Hippocampal formation (tissue), 2 donors: ENCODE data around the gene PTGR3.

ENCODE experiments used
- DNase-seq, 2 donors: peaks; one replicate each; lab custom pipeline; 2025; lab: John Stamatoyannopoulos, UW

The PTGR3 gene

GRCh38 chr18:75209129-75209950, at the start of gene PTGR3:
PTGR3 (minus strand) TSS chr18:75209139; CDS start chr18:75209058, 81 bp downstream.
- DNase-seq, result peak; percentile 72 to 86

DNA sequence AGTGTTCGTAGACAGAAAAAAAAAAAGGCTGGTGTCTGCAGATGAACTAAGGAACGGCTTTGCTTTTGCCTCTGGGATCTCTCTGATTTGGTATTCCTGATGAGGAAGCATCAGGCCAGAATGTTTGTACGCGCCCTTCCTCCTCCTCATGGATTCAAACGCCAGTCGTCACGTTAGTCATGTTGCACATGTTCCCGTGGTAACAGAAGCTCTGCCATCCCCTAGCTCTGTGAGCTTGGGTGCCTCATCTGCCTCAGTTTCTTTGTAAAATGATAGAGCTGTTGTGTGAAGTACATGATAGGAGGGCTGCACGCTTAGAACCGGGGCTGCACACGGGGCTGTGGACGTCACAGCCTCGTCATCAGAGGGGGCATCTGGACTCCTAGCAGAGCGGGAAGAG, 48.7 kb upstream of the PTGR3 start:
- no peak for DNase-seq

- no peak for DNase-seq
These were observed 47.4 kb upstream of the PTGR3 start for GRCh38 chr18:75256376-75256775.

DNA sequence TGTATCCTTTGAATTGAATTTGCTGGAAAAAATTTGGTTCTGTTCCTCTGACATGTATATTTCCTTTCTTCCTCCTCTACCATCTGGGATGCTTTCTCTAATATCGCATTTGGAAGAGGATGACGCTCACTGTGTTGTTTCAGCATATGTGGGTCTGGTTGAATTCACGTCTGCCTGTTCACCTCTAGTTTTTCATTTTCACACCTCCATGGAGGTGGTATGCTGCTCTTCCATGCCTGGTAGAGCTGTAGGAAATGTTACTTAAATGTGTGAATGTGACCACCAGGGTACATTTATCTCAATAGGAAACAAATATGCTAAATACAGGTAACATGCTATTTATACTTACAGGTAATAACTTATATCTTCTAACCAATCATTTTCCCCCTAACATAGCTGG, 46.2 kb upstream of the PTGR3 start:
- no peak for DNase-seq

- no peak for DNase-seq
These were observed 44.8 kb upstream of the PTGR3 start for GRCh38 chr18:75253784-75254183.

DNA sequence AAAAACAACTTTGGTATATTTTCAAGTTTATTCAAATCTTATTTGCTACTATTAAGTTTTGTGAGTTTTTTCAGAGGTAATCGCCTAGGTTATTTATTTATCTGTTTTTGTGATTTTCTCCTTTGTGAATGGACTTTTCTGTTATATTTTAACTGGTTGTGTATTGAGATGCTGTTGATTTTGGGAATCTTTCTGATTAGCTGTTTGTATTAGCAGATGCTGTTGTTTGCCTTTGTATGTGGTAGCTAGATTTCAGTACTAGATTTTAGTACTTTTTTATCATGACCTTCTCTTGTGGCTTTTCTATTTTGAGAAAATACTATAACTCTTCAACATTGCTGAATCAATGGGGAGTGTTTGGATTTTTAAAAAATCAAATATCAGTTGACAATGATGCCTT, 44.1 kb upstream of the PTGR3 start:
- no peak for DNase-seq

DNA sequence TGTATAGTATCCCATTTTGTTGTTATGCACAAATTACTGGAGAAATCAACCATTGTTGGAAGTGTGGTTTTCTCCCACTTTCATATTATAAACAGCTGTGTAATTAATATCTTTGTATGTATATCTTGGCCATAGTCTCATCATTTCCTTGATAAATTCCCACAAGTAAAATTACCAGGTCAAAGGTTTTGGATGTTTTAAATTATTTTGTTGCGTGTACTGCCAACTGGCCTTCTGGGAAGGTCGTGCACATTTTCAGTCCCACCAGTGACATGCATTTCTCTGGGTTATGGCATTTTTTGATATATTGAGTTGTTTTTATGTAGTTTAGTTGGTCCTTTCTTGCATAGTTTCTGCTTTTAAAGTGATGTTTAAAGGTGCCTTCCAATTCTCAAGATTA, 43.2 kb upstream of the PTGR3 start:
- no peak for DNase-seq

GRCh38 chr18:75251466-75251865, 42.5 kb upstream of the PTGR3 start:
- DNase-seq, result no peak

GRCh38 chr18:75250471-75250821, 41.5 kb upstream of the PTGR3 start:
- no peak for DNase-seq

- DNase-seq, result no peak
These were observed 40.9 kb upstream of the PTGR3 start for GRCh38 chr18:75249672-75250470.

GRCh38 chr18:75249175-75249518, 40.2 kb upstream of the PTGR3 start:
- DNase-seq, result no peak

- DNase-seq, result no peak
These were observed 39.7 kb upstream of the PTGR3 start for GRCh38 chr18:75248426-75249174.

DNA sequence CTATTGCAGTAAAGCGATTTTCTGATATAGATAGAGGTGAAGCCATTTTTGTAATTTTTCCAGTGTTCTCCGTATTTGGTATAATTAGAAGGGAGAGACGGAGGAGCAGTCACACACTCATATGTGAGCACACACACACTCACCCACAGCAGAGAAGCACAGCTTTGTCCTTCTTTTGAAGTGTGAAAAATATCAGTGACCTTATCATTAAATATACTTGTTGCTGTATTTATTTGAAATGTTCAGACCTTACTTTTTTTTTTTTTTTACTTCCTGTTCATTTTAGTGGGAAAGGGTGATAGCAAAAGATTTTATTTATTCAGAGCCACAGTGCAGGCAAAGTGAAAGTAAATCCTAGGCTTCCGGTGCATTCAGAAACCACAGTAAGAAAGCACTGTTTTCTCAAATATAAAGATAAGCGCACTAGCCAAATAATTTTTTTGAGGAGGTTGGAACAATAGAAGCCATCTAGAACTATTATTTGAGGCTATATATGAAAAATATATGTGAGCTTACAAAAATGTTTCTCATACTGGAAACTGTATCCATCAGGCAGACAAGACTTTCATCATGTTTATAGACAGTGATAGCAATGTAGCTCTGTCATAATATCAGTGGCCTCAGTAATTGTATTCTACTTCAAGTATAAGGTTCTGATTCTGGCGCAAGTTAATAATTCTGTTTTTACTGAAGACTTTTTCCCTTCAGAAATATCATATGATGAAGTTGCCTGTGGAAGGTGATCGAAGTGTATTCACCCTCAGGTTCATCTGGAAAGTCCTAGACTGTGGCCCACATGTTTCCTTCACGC, 38.9 kb upstream of the PTGR3 start:
- peak in 1 of 2 donors; percentile 74 for DNase-seq

- peak in 1 of 2 donors; percentile 23 for DNase-seq
These were observed 38.0 kb upstream of the PTGR3 start for GRCh38 chr18:75246721-75247610.

DNA sequence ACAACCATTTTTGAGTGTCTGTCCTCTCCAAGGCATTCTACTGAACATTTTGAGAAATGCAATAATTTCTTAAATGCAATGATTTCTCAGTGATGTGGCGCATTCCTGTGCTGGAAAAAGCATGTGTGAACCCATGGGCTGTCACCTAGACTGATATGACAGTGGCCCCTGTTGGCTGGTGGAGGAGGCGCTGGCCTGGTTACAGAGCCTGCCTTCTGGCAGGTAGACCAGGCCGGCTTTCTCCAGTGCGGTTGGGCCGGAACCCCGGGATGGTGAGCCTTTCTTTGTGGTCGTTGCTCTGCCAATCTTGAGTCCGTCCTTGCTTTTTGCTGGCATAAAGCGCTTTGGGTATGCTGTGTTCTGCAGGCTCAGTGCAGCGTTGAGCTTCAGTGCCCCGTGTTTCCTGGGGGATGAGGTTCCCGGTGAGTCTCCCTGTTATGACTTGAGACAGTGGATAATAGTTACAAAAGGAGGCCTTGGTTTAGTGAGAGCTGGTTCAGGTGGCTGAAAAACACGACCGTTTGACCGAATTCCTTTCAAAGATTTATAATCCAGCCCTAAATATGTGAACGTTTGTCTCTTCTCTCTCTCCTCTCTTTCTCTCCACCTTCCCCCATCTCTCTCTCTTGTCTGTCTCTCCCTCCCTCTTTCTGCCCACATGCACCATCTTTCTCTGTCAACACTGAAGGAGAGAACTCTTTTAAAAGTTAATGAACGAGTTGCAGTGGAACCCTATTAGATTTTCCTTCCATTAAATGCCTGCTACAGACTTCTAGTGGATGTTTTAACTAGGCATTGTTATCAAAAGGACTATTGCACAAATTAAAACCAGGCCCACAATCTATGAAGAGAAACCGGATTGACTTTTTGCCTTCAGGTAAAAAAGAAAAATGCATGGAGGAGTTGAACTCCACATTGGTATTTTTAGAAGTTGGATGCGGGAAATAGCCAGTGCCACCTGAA, 35.7 kb upstream of the PTGR3 start:
- DNase-seq, result no peak

DNA sequence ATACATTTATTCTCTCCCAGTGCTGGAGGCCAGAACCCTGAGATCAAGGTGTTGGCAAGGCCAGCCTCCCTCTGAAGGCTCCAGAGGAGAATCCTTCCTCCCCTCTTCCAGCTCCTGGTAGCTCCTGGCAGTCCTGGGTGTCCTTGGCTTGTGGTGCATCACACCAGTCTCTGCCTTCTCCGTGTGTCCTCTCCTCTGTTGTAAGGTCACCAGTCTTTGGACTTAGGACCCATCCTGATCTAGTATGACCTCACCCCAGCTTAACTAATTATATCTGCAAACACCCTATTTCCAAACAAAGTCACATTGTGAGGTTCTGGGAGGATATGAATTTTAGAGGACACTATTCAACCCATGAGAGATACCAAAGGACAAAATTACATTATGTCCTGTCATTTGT, 32.8 kb upstream of the PTGR3 start:
- no peak for DNase-seq

DNA sequence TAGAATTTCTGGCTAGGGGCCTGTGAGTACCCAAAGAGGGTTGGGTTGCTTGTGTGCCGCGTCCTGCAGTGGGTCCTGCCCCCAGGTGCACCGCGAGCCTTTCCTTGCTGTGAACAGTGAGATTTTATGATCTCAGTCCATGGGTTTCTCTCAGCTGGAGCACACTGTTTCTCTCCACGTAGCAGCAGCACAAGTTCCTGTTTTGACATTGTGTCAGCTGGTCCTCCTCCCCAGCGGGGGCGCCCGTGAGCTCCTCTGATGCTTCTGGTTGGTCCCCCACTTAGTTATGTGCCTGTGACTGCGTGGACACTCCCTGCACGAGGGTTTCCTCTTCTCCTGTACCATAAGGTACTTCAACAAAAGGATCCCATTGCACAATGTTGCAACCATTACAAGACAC, 31.5 kb upstream of the PTGR3 start:
- no peak for DNase-seq

- DNase-seq, result no peak
These were observed 29.8 kb upstream of the PTGR3 start for GRCh38 chr18:75238786-75239185.

GRCh38 chr18:75238100-75238499, 29.2 kb upstream of the PTGR3 start:
- no peak for DNase-seq

- DNase-seq, result no peak
These were observed 27.0 kb upstream of the PTGR3 start for GRCh38 chr18:75235896-75236295.
